HepG2 (cell line): ENCODE measurements around the gene ECHDC1. TPM values are rescaled to one million over a fixed set of nuclear protein-coding genes. Genes with fewer than 3 reads are reported as not detected.

Experiments
- ARNT2 ChIP-seq: sonication (generic); formaldehyde crosslinking; IDR thresholded peaks from 2 replicates; pipeline ENCODE4 v1.8.0; 2022; ENCODE audit warnings: mild to moderate bottlenecking, low read depth, missing genetic modification reagents, moderate library complexity
- EHMT2 ChIP-seq: fragments of 200-600 bp; sonication (generic); IDR thresholded peaks from 2 replicates; pipeline ENCODE4 v1.7.0; 2017; ENCODE audit warnings: antibody characterized with exemption, low read depth, low read length, borderline replicate concordance
- NAIF1 ChIP-seq: sonication (generic); formaldehyde crosslinking; IDR thresholded peaks from 2 replicates; pipeline ENCODE4 v1.5.0; 2020; ENCODE audit warnings: mild to moderate bottlenecking, missing genetic modification reagents, borderline replicate concordance
- NR0B2 ChIP-seq: sonication (generic); formaldehyde crosslinking; IDR thresholded peaks from 2 replicates; pipeline ENCODE4 v1.4.0; 2020; ENCODE audit warnings: mild to moderate bottlenecking, missing genetic modification reagents
- STAT5B ChIP-seq: sonication (generic); formaldehyde crosslinking; IDR thresholded peaks from 2 replicates; pipeline ENCODE4 v1.4.0; 2020; ENCODE audit warnings: missing genetic modification reagents
- SUZ12 ChIP-seq: fragments of 150-350 bp; IDR thresholded peaks from 2 replicates; pipeline ENCODE4 v1.6.1; 2014; ENCODE audit warnings: low read depth, low read length
- THYN1 ChIP-seq: sonication (generic); formaldehyde crosslinking; IDR thresholded peaks from 2 replicates; pipeline ENCODE4 v1.8.1; 2023; ENCODE audit warnings: low read depth, mild to moderate bottlenecking, moderate library complexity, missing genetic modification reagents, borderline replicate concordance
- ZBTB39 ChIP-seq: sonication (generic); formaldehyde crosslinking; IDR thresholded peaks from 2 replicates; pipeline ENCODE4 v1.5.0; 2020; ENCODE audit warnings: missing genetic modification reagents
- ZBTB43 ChIP-seq: sonication (generic); formaldehyde crosslinking; conservative IDR thresholded peaks from 2 replicates; pipeline ENCODE4 v1.4.0; 2020; ENCODE audit warnings: missing genetic modification reagents
- ZNF318 ChIP-seq: sonication (generic); formaldehyde crosslinking; IDR thresholded peaks from 2 replicates; pipeline ENCODE4 v1.4.0; 2020; ENCODE audit warnings: mild to moderate bottlenecking, missing genetic modification reagents
- ZNF652 ChIP-seq: IDR thresholded peaks from 2 replicates; pipeline ENCODE4 v1.6.1; 2016; ENCODE audit warnings: low read depth, borderline replicate concordance
- ZNF879 ChIP-seq: sonication (generic); formaldehyde crosslinking; IDR thresholded peaks from 2 replicates; pipeline ENCODE4 v1.8.1; 2023; ENCODE audit warnings: missing genetic modification reagents
- ZXDC ChIP-seq: sonication (generic); formaldehyde crosslinking; IDR thresholded peaks from 2 replicates; pipeline ENCODE4 v1.5.0; 2020; ENCODE audit warnings: mild to moderate bottlenecking, missing genetic modification reagents
- polyA plus RNA-seq, 8 experiments: library from polyadenylated mRNA; depleted of rRNA in 3 of 8; stranded (reverse) in 7 of 8; unstranded in 1 of 8; fragments of >200 nt; fragmentation: Illumina TruSeq in 4 of 8; extraction: Trizol in 4 of 8; gene quantifications; 2 replicates each; pipeline versions ENCODE4 v1.2.1 to v1.2.3, GENCODE V29; 2011 to 2016; ENCODE audit warnings: low read depth in 4 of 8, missing spikeins in 1 of 8, mixed read lengths in 1 of 8; ENCODE audit not compliant: insufficient read depth in 1 of 8
- total RNA-seq, 5 experiments: library from RNA; depleted of rRNA; stranded (reverse); fragments of >200 nt; fragmentation: Illumina TruSeq; extraction: Trizol; gene quantifications; 2 replicates each; pipeline ENCODE4 v1.2.3, GENCODE V29; 2016; ENCODE audit warnings: low read depth in 1 of 5

ECHDC1 gene
- total and polyA plus RNA-seq, 2 of the 13 experiments (the other 11 are each of a cell fraction or from before 2014, with no cell fraction given) = 32.8 to 98.1 TPM

- TF ChIP-seq ZNF318 (CRISPR knock-in tag) (0 out of 2 replicates have a peak, but pooled peaks have one; percentile 12), ZBTB39 (CRISPR knock-in tag) (no peak), ARNT2 (CRISPR knock-in tag) (no peak), ZNF879 (CRISPR knock-in tag) (no peak), ZNF652 (CRISPR knock-in tag) (no peak), STAT5B (CRISPR knock-in tag) (no peak), ZBTB43 (0 out of 2 replicates have a peak, but pooled peaks have one; percentile 6), ZXDC (CRISPR knock-in tag) (no peak), EHMT2 (0 out of 2 replicates have a peak, but pooled peaks have one; percentile 23), NAIF1 (CRISPR knock-in tag) (no peak), NR0B2 (CRISPR knock-in tag) (no peak), THYN1 (CRISPR knock-in tag) (no peak), SUZ12 (no peak)
Measured at GRCh38 chr6:127266178-127266891, 77.1 kb downstream of the ECHDC1 start, which contains the start of gene RNF146 (continued).
